Germinal center (tissue), 1 donor: ENCODE results near the gene KCTD10.
"Not testable (repeated sequence)": the region's sequence is repeated elsewhere in the genome, so short reads cannot be mapped to it uniquely, and the experiment has no call there.

ENCODE experiments used
- DNase-seq: peaks from one replicate; pipeline ENCODE4 v3.0.0; 2012; ENCODE audit warnings: mixed read lengths, low spot score

KCTD10 gene

GRCh38 chr12:109406147-109406546 lies 71.0 kb downstream of the KCTD10 start:
- not testable (repeated sequence) for DNase-seq

- not testable (repeated sequence) for DNase-seq
Observed at GRCh38 chr12:109404841-109405240, 72.3 kb downstream of the KCTD10 start.
